NCI-H2081 treated with DMSO at 0.1 percent for 48 hours (cell line): ENCODE data around the gene NID2.

Experiments used
- DNase-seq: peaks from one replicate; lab custom pipeline; 2025; lab: John Stamatoyannopoulos, UW

Gene NID2

GRCh38 chr14:52055167-52055566 lies 13.7 kb downstream of the NID2 start:
- DNase-seq, result no peak

- no peak for DNase-seq
Measured at GRCh38 chr14:52054678-52055077, 14.2 kb downstream of the NID2 start.

- no peak for DNase-seq
Measured at GRCh38 chr14:52053044-52053443, 15.8 kb downstream of the NID2 start.

DNA sequence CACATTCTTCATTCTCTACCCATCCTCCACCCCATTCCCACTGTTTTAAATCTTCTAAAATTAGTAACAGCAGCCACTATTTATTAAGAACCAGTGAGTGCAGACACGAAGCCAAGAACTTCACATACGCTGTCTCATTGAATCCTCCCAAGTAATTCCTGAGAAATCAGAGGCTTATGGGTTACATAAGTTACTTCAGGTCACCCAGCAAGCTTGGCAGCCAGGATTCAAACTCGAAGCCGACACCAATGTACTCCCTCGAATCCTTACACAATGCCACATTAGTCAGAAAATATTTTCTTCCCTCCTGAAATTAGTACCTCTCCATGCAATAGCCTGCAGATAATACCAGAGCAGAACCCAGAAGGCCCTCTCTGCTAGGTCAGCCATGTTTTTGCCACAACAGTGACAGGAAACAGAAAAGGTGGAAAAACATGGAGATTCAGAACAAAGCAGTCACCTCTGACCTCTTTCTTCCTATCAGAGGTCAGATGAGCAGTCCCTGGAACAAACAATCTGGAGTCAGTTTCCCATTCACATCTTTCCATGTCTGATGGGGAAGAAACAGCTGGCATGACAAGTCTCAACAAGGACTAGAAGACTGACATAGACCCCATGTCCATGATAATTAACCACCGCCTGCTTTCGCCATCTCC lies 16.4 kb downstream of the NID2 start:
- no peak for DNase-seq

- DNase-seq, result no peak
Measured at GRCh38 chr14:52051871-52052270, 17.0 kb downstream of the NID2 start.

- DNase-seq, result no peak
Measured at GRCh38 chr14:52051251-52051650, 17.6 kb downstream of the NID2 start.

- DNase-seq, result no peak
Measured at GRCh38 chr14:52049721-52050588, 18.9 kb downstream of the NID2 start.

- DNase-seq, result no peak
Measured at GRCh38 chr14:52049271-52049670, 19.6 kb downstream of the NID2 start.

GRCh38 chr14:52048641-52049204 lies 20.1 kb downstream of the NID2 start:
- no peak for DNase-seq

GRCh38 chr14:52048116-52048515 lies 20.7 kb downstream of the NID2 start:
- no peak for DNase-seq

DNA sequence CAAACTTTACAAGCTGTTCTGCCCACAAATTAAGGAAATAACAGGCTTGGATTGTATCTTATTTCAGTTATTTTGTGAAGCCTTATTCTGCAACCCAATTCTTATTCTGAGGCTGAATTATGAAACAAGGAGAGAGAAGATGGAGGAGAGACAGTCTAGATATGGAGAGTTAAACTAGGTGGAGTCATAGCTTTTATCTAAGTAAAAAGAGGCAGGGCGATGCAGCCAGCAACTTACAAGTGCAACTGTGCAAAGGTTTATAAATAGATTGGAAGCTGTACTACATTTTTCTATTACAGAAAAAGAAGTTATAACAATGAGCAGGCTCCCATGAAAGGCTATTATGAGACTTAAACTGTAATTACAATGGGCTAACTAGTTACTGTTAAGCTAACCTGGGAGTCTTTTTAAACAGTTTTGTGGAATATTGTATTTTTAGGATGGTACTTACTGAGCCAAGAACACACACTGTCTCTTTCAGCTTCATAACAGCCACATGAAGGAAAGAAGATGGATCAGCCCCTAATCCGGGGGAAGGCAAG lies 22.4 kb downstream of the NID2 start:
- DNase-seq, result no peak

- no peak for DNase-seq
Measured at GRCh38 chr14:52044791-52045522, 23.9 kb downstream of the NID2 start.

- DNase-seq, result no peak
Measured at GRCh38 chr14:52043690-52044089, 25.2 kb downstream of the NID2 start.

DNA sequence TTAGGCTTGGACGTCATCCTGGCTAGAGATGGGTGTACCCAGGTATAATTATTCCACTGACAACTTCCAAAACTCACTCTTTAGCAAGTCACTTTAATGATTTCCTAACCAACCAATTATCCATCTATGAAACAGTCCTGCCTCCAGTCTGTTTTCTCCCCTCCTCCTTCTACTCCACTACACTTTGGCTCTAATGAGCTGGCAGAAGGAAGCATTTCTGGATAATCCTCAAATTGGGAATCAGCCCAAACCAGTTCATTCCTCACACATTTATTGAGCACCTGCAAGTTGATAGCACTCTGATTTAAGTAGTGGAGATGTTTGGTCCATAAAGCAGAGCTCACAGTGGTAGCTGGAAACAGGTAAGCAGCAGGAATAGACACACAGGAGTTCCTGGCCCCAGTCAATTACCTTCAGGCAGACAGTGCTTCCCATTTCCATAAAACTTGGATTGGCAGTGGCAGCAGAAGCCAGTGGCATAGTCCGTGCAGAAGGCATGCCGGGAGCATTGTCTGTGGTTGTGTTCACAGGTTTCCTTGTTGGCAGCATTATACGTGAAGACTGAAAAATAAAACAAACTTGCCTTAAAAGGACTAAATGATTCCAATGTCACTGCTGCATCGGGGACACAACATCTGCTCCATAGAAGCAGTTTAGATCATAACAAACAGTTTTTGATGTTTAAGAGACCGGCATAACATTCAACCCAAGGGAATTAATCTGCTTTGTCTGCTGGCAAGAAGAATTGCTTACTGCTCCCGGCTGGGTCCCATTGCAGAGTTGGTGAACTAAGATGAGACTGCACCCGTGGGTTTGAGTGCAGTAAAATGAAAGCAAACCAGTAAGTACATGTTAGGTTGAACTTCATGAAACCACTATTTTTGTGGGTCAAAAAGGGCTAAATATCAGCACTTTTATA lies 26.2 kb downstream of the NID2 start:
- no peak for DNase-seq

GRCh38 chr14:52040598-52040997 lies 28.3 kb downstream of the NID2 start:
- DNase-seq, result no peak

- no peak for DNase-seq
Measured at GRCh38 chr14:52039124-52039815, 29.6 kb downstream of the NID2 start.

DNA sequence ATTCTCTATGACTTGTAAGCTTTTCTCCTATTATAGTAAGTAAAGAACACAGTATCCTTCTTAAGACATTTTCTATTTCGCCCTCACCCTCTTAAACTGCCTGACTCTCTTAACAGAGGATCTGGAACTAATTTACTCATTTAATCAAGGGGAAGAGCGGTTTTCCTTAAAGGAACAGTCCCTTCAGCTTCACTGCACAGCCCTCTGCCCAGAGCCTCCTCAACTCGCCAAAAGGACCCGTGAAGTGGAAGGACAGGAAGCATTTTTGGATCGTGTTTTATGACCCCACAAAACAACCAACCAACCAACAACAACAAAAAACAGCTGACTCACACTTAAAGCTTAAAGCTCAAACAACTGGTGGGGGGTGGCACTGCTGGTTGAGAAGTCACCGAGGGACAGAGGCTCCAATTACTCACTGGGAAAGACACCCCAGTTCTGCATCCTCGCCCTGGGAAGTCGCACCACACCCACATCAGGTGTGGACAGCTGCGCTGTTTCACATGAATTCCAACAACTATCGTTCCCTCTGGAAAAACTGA lies 35.7 kb downstream of the NID2 start:
- DNase-seq, result no peak

DNA sequence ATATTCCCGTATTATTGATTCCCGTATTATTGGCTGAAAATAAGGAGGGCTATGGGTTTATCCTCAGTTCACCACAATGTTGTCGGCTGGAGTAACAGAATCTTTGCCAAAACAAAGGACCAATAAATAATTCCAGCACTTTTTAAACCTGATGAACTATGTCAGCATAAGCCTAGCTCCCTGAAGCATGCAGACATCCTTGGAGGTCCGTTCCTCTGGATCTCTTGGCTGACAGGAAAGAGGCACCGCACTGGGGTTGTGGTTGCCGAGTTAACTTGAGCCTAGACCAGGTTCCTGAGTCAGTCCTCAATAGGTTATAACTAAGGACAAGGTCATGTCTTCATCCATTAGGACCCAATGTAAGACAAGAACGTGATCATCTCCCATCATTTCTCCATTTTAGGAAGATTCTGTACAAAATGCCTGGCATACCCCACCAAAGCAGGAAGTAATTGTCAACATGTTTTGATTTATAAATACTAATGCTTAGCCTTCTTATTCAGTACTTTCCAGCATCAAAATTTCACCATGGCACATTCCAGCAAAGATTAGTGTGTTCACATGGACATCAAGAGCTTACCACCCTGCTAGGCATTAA lies 36.6 kb downstream of the NID2 start:
- no peak for DNase-seq

GRCh38 chr14:52031781-52032180 lies 37.1 kb downstream of the NID2 start:
- no peak for DNase-seq

DNA sequence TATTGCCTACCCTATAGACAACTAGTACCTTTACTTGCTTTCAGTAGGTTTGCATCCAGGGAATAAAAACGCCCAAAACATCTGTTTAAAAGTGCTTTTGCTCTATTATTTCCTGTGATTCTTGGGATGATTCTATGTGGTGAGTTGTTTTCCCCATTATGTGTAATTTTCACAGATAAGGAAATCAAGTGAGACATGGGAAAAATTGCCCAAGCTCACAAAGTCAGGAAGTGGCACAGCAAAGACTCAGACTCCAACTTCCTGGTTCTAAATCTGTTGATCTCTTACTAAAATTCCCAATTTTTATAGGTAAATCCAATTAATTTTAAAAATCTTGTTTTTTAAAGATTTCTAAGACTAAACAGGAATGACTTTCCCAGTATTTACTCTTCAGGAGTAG lies 39.0 kb downstream of the NID2 start:
- no peak for DNase-seq
